ENCODE measurements around the gene OR9Q1.

DNA sequence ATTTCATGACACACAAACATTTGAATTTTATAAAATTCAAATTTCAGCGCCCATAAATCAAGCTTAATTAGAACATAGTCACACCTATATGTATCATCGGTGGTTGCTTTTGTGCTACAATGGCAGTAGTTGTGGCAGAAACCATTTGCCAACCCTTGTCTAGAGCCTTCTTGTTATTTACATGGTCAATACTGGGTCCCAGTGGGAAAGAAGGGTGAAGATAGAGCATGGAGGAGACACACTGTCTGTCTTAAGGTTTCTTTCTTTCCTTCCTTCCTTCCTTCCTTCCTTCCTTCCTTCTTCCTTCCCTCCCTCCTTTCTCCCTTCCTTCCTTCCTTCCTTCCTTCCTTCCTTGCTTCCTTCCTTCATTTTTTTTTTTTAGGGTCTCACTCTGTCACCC is 10.8 kb downstream of the OR9Q1 start:
- no peak for TF ChIP-seq POLR2A (IDR thresholded peaks at IDR 0.05)
- no peak for TF ChIP-seq POLR2AphosphoS5 (IDR thresholded peaks at IDR 0.05; ENCODE audit: insufficient read depth in 1 of 2, low read depth in 1 of 2)

Data from vagina (tissue), 2 donors.